SK-MEL-5 (cell line): ENCODE measurements around the gene SVIL. TPM values are rescaled to one million over a fixed set of nuclear protein-coding genes. Genes with fewer than 3 reads are reported as not detected.
"Not testable (repeated sequence)": the region's sequence is repeated elsewhere in the genome, so short reads cannot be mapped to it uniquely, and the experiment has no call there.

ENCODE experiments used
- DNase-seq: peaks from one replicate; pipeline ENCODE4 v3.0.0-alpha.2; 2016; ENCODE audit warnings: low read depth, low spot score
- in situ Hi-C: cut with HindIII; loops from 2 replicates; pipeline ENCODE4 v1.10.0; 2016; ENCODE audit warnings: low sequenced_read_pairs, high pct_unique_total_duplicates, low pct_unique_long_range_greater_than_20kb
- total RNA-seq: library from RNA; depleted of rRNA; stranded (reverse); fragments of >200 nt; shearing (Covaris generic); gene quantifications from 2 replicates; pipeline ENCODE4 v1.2.3, GENCODE V29; 2014

Gene SVIL
- total RNA-seq, 1 experiment from 2014 or later: 12.0 TPM

DNA sequence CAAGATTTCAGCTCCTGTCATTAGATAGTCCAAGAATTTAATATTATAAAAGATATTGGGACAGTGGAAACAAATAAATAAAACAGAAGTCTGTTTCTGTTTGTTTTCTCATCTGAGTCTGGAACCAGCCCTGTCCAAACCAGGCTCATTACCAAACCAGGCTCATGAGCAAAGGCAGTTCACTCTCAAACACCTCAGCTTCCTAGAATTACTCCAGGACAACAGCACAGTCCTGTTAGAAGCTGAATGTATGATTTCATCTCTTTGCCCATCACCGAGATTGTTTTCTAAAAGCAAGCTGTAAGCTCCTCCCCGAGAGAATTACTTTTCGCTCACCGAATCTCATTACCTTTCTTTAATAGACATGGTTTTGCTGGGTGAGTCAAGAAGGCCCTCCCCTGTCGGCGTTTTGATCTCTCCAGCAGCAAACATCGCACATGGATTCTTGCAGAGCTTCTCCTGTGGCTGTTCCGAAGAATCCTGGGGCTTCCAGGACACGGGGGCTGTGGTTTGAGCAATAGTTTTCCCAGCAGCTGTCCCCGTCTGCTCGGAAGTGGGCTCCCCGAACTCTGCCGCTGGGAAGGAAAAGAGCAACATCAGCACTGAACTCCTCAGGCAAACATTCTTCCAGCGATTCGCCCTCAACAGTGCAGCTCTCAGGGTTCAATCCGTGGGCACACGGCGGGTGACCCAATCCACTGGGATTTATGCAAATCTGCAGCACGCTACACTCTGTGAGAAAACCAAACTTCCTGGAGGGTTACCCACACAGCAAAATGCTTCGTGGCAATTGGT, 112.5 kb downstream of the SVIL start:
- no peak for DNase-seq

GRCh38 chr10:29519659-29520058, 115.1 kb downstream of the SVIL start:
- DNase-seq: no peak
- in situ Hi-C loops: no loop called here

More for the DNA sequence above, 112.5 kb downstream of the SVIL start:
- in situ Hi-C loops: no loop called here

GRCh38 chr10:29517352-29517923, 117.3 kb downstream of the SVIL start:
- in situ Hi-C loops: no loop called here
- DNase-seq: peak; percentile 67

DNA sequence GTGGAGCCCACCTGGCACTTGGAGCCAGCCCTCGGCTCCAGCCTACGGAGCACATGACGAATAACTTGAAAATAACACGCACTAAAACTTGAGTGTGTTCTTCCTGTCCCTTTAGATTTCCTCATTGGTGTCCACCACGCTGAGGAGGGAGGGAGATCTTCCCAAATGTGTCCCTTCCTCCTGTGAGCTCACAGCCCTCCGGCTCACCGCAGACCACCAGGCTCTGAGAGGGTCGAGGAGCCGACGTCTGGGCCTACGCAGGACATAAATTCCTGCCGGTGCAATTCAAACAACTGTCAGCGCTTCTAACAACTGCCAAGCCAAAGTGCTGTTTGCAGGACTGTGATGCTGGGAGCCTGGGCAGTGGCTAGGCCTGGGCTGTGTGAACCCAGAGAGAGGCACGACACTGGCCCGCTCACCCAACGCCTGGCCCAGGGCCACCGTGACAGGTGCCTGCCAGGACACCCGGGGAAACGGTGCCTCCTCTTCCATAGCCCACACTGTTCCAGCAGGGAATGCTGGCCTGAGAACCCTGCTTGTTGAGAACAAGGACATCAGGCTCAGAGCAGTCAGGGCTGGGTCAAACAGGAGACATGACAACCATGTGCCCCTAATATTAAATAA, 118.3 kb downstream of the SVIL start:
- in situ Hi-C loops: not testable (repeated sequence)

GRCh38 chr10:29515879-29516278, 118.9 kb downstream of the SVIL start:
- in situ Hi-C loops, DNase-seq: not testable (repeated sequence)

More for the DNA sequence above, 118.3 kb downstream of the SVIL start:
- DNase-seq: not testable (repeated sequence)

DNA sequence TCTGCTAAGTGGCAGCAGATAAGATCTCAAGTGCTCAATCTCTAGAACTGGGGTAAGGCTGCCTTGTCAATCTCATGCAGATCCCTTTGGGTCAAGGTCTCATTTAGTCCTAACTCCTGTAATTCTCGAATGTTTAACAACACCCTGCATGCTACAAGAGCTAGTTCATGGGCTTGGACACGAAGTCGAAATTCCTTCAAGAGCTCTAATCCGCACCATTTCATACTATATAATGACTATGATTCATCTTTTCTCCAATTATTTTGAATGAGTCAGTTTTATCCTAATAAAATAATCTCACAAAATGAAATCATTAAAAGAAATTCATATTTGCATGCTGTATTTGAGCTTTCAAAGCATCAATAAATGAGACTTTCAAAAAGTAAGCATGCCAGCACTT, 119.7 kb downstream of the SVIL start:
- DNase-seq, in situ Hi-C loops: not testable (repeated sequence)

DNA sequence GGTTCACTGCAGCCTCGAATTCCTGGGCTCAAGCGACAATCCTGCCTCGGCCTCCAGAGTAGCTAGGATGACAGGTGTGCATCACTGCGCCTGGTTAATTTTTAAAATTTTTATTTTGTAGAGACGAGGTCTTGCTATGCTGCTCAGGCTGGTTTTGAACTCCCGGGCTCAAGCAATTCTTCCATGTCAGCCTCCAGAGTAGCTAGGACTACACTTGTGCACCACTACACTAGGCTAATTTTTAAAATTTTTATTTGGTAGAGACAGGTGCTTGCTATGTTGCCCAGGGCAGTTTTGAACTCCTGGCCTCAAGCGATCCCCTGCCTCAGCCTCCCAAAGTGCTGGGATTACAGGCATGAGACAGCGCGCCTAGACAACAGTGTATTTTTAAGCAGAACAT, 120.5 kb downstream of the SVIL start:
- DNase-seq: no peak
- in situ Hi-C loops: no loop called here

GRCh38 chr10:29512425-29512974, 122.3 kb downstream of the SVIL start:
- DNase-seq: no peak
- in situ Hi-C loops: no loop called here

DNA sequence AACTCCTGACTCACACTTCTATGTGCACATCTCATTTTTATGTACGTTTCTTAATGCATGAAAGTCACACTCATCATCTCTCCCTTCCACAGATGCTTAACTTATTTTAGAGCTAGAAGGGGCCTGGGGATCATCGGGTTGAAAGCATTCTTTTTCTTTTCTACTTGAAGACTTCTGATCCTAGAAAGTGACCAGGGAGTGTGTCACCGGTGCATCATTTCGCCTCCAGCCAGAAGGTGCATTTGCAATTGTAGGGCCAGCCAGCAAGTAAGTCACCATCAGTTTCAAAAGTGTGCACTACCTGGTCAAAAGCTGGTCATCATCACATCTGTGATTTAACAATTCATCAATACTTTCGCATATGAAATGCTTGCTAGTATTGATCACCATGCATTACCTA, 123.0 kb downstream of the SVIL start:
- in situ Hi-C loops, DNase-seq: not testable (repeated sequence)

DNA sequence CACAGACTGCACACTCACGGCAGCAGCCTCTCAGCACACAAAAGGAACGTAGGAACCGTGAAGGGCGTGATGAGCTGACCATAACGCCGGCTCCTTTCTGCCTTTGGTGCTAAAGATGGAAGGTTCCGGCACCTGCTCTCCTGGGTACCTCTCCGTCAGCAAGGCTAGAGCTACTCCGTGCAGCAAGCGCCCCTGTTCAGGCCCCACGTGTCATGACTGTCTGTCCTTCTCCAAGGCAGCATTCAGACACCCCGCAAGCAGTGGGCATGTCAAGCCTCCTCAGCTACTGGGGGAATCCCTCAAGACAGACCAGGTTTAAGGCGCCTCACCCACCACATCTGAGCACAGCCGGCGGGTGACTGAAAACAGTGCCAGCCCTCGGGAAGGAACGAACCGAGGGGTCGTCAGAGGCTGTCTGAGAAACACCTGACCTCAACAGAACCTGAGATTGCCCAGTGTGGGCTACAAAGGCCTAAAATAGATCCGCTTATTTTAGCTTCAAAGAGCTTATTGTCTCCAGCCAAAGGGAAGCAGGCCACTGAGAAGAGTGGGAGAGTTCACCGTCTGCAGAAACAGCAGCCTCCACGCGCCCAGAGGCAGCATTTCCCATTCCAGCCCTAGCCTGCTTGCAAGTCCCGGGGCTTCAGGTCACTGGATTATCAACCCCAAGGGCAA, 124.2 kb downstream of the SVIL start:
- DNase-seq, in situ Hi-C loops: not testable (repeated sequence)

DNA sequence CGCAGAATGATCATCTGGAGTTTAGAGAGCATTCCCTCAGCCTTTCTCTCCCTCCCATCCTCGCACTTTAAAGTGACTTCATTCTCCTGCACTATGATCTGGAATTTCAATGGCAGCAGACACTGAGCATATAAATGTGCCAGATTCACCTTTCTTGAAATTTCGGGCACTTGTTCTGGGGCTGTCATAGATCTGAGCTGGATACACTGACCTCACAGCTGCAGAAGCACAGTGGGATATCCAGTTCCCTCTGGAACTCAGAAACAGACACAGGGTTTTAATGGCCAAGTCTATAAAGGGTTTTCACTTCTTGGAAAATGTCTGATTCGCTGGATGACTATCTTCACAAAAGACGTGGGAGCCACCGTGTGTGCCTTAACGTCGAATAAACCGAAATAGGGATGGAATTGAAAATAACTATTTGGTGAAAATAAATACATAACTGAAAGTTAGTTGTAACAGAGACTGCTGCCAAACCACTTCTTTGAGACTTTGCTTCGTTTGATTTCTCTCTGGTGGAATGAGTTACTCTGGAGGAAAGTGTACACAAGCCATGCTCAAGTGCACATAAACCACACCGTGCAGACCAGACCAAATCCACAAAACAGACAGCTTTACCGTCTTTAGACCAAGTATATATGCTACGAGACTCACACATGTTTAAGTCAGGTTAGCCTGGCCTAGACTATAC, 126.1 kb downstream of the SVIL start:
- no peak for DNase-seq
- in situ Hi-C loops: no loop called here

DNA sequence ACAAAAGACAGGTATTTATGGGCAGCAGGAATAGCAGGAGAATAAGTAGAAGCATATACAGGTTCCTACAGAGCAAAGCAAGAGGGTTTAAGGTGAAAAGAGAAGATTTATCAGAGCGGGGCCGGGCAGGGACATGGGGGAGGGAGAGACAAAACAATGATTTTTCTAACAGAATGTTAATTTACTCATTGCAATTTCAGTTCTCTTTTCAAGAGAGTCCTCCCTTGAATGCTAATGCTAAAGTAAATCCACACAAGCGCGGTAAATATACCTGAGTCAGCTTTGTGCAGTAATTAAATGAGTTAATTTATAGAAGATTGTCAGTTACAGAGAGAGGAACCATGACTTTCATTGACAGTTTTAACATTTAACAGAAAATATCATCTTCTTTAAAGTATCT, 127.0 kb downstream of the SVIL start:
- in situ Hi-C loops, DNase-seq: not testable (repeated sequence)

DNA sequence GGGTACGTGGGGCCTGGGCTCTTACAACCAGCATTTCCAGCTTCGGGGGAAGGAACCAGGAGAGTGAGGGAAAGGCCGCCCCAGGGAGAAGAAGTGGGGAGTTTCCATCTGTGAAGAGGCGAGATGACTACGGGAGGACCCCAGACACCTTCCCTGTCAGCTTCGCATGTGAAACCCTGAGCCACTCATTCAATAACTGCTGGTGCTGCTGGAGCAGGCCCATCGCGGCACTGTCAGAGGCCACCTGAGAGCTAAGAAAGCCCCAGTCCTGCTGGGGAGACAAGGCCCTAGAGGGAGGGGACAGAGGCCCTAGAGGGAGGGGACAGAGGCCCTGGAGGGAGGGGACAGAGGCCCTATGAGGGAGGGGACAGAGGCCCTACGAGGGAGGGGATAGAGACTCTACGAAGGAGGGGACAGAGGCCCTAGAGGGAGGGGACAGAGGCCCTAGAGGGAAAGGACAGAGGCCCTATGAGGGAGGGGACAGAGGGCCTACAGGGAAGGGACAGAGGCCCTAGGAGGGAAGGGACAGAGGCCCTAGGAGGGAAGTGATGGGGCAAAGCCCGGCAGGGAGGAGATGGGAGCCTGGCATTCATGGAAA, 128.3 kb downstream of the SVIL start:
- in situ Hi-C loops, DNase-seq: not testable (repeated sequence)

GRCh38 chr10:29502351-29502750, 132.4 kb downstream of the SVIL start:
- DNase-seq: no peak
- in situ Hi-C loops: no loop called here

- in situ Hi-C loops: no loop called here
- DNase-seq: no peak
These were observed 133.1 kb downstream of the SVIL start for GRCh38 chr10:29501692-29502091.

- in situ Hi-C loops: no loop called here
- no peak for DNase-seq
These were observed 134.7 kb downstream of the SVIL start for GRCh38 chr10:29499993-29500537.
